ENCODE measurements around the gene PDSS1. TPM values are rescaled to one million over a fixed set of nuclear protein-coding genes. Genes with fewer than 3 reads are reported as not detected.
A peak's percentile ranks its signal among the peaks of the same experiment; 100 is the strongest.

The PDSS1 gene
- total and polyA plus RNA-seq, 2 experiments from 2014 or later, result 9.7 to 13.5 TPM

GRCh38 chr10:26739071-26739631 is 41.6 kb downstream of the PDSS1 start:
- Histone ChIP-seq H3K9me3 (ENCODE audit: low read depth) (no peaks in the 10 kb centered on the region), H3K36me3 (replicated peaks; ENCODE audit: insufficient read depth, low read depth) (no peaks in the 10 kb centered on the region), H3K79me2 (no peaks in the 10 kb centered on the region), H3K9me2 (replicated peaks; ENCODE audit: insufficient read depth) (no peaks in the 10 kb centered on the region), H3K4me1 (ENCODE audit: insufficient read depth) (peaks cover 13% of the 10 kb centered on the region), H4K20me1 (ENCODE audit: insufficient read depth, poor library complexity, severe bottlenecking) (no peaks in the 10 kb centered on the region), H3K27me3 (no peaks in the 10 kb centered on the region), H2AFZ (no peak overlapping the region), H3K4me3 (no peak overlapping the region), H3K27ac (peak overlapping the region; percentile 85), H3K4me2 (no peak overlapping the region)
- no peak for DNase-seq (ENCODE audit: low spot score)
- 88% methylated on average over 6 of the region's 6 CpGs for WGBS (ENCODE audit: low lambda C conversion rate, missing lambda C conversion rate)
- TF ChIP-seq EZH2phosphoT487 (IDR thresholded peaks at IDR 0.05; ENCODE audit: low read depth, severe bottlenecking, unreplicated experiment) (no peak), CTCF (IDR thresholded peaks at IDR 0.05; ENCODE audit: poor library complexity) (no peak), EZH2 (IDR thresholded peaks at IDR 0.05; ENCODE audit: borderline replicate concordance) (no peak)

GRCh38 chr10:26741368-26741767 is 43.9 kb downstream of the PDSS1 start:
- Histone ChIP-seq H3K4me2 (no peak overlapping the region), H3K9me2 (replicated peaks; ENCODE audit: insufficient read depth) (no peaks in the 10 kb centered on the region), H3K79me2 (no peaks in the 10 kb centered on the region), H2AFZ (no peak overlapping the region), H3K36me3 (replicated peaks; ENCODE audit: insufficient read depth, low read depth) (no peaks in the 10 kb centered on the region), H3K9me3 (ENCODE audit: low read depth) (no peaks in the 10 kb centered on the region), H3K4me3 (no peak overlapping the region), H3K27me3 (no peaks in the 10 kb centered on the region), H4K20me1 (ENCODE audit: insufficient read depth, poor library complexity, severe bottlenecking) (no peaks in the 10 kb centered on the region), H3K4me1 (ENCODE audit: insufficient read depth) (no peaks in the 10 kb centered on the region), H3K27ac (no peak overlapping the region)
- WGBS (ENCODE audit: low lambda C conversion rate, missing lambda C conversion rate), result 98% methylated on average over 4 of the region's 4 CpGs
- TF ChIP-seq EZH2 (IDR thresholded peaks at IDR 0.05; ENCODE audit: borderline replicate concordance), result no peak
- no peak for TF ChIP-seq EZH2phosphoT487 (IDR thresholded peaks at IDR 0.05; ENCODE audit: low read depth, severe bottlenecking, unreplicated experiment)
- TF ChIP-seq CTCF (IDR thresholded peaks at IDR 0.05; ENCODE audit: poor library complexity), result no peak
- DNase-seq (ENCODE audit: low spot score), result no peak

- DNase-seq (ENCODE audit: low spot score), result no peak
- H3K4me1 ChIP-seq (ENCODE audit: insufficient read depth), result no peaks in the 10 kb centered on the region
- no peaks in the 10 kb centered on the region for H3K9me3 ChIP-seq (ENCODE audit: low read depth)
- H3K27me3 ChIP-seq, result no peaks in the 10 kb centered on the region
- no peak for TF ChIP-seq CTCF (IDR thresholded peaks at IDR 0.05; ENCODE audit: poor library complexity)
- TF ChIP-seq EZH2 (IDR thresholded peaks at IDR 0.05; ENCODE audit: borderline replicate concordance), result no peak
- H3K9me2 ChIP-seq (replicated peaks; ENCODE audit: insufficient read depth), result no peaks in the 10 kb centered on the region
- no peak overlapping the region for H2AFZ ChIP-seq
- 97% methylated on average over 2 of the region's 2 CpGs for WGBS (ENCODE audit: low lambda C conversion rate, missing lambda C conversion rate)
- no peaks in the 10 kb centered on the region for H3K36me3 ChIP-seq (replicated peaks; ENCODE audit: insufficient read depth, low read depth)
- H4K20me1 ChIP-seq (ENCODE audit: insufficient read depth, poor library complexity, severe bottlenecking), result no peaks in the 10 kb centered on the region
- H3K79me2 ChIP-seq, result no peaks in the 10 kb centered on the region
- H3K4me3 ChIP-seq, result no peak overlapping the region
- H3K27ac ChIP-seq, result no peak overlapping the region
- H3K4me2 ChIP-seq, result no peak overlapping the region
Measured at GRCh38 chr10:26743091-26743490, 45.6 kb downstream of the PDSS1 start.

GRCh38 chr10:26743841-26744240 is 46.3 kb downstream of the PDSS1 start:
- no peak overlapping the region for H3K4me3 ChIP-seq
- H3K9me2 ChIP-seq (replicated peaks; ENCODE audit: insufficient read depth), result no peaks in the 10 kb centered on the region
- no peak overlapping the region for H2AFZ ChIP-seq
- 93% methylated on average over 1 of the region's 1 CpG for WGBS (ENCODE audit: low lambda C conversion rate, missing lambda C conversion rate)
- DNase-seq (ENCODE audit: low spot score), result no peak
- H3K36me3 ChIP-seq (replicated peaks; ENCODE audit: insufficient read depth, low read depth), result no peaks in the 10 kb centered on the region
- no peak overlapping the region for H3K27ac ChIP-seq
- H3K4me2 ChIP-seq, result no peak overlapping the region
- no peak for TF ChIP-seq EZH2 (IDR thresholded peaks at IDR 0.05; ENCODE audit: borderline replicate concordance)
- no peak for TF ChIP-seq CTCF (IDR thresholded peaks at IDR 0.05; ENCODE audit: poor library complexity)
- TF ChIP-seq EZH2phosphoT487 (IDR thresholded peaks at IDR 0.05; ENCODE audit: low read depth, severe bottlenecking, unreplicated experiment), result no peak
- no peaks in the 10 kb centered on the region for H4K20me1 ChIP-seq (ENCODE audit: insufficient read depth, poor library complexity, severe bottlenecking)
- no peaks in the 10 kb centered on the region for H3K27me3 ChIP-seq
- H3K9me3 ChIP-seq (ENCODE audit: low read depth), result no peaks in the 10 kb centered on the region
- no peaks in the 10 kb centered on the region for H3K4me1 ChIP-seq (ENCODE audit: insufficient read depth)
- no peaks in the 10 kb centered on the region for H3K79me2 ChIP-seq
